Heart left ventricle (tissue), 13 donors: ENCODE data around the gene EMC1.
"Not testable (repeated sequence)": the region's sequence is repeated elsewhere in the genome, so short reads cannot be mapped to it uniquely, and the experiment has no call there.

Source experiments
- CTCF ChIP-seq, 12 donors: fragments of 200-600 bp; sonication (generic) in 4 of 12; IDR thresholded peaks; one replicate each; pipeline versions ENCODE4 v1.5.0 to v1.8.0; 2018 to 2022; ENCODE audit warnings: antibody characterized with exemption in 12 of 12, mild to moderate bottlenecking in 5 of 12
- POLR2A ChIP-seq, 2 donors: fragments of 450-650 bp; IDR thresholded peaks; one replicate each; pipeline ENCODE4 v1.6.1; 2017; ENCODE audit warnings: antibody characterized with exemption in 2 of 2, mild to moderate bottlenecking in 2 of 2, moderate library complexity in 2 of 2
- donor health status: ischemic (EF 13 %, LVEDD 7.1; RV severe dilation, severe dysfunction).
- donor health status: DM: no; HTN: yes; CAD: no.
- donor health status: DM: no; HTN: no; CAD: no.
- donor health status: ischemic (EF 25% LVEDD 6.9; RV normal size, moderate dysfunction).
- donor health status: ischemic (EF 25% LVEDD 5.7; RV mildly dilated, moderate dysfunction).
- donor health status: ischemic (EF 35%, LVEDD 5.7; RV mildly dilated, moderate dysfunction).
- donor health status: nonischemic (EF 11% LVEDD 7.7; RV severe dilation, severe dysfunction).
- donor health status: DM: yes; HTN: yes; CAD: no.
- donor health status: PGD.
- donor health status: ischemic (EF 29% LVEDD 5.4; RV normal size, mild dysfunction).
- donor health status: nonischemic (EF 23%, LVEDD 6.1; RV moderate dilation, normal function).

- TF ChIP-seq CTCF, POLR2A (IDR thresholded peaks at IDR 0.05): not testable (repeated sequence)
Observed at GRCh38 chr1:19180265-19180657, 71.1 kb downstream of the EMC1 start.
